GM10248 (cell line): Measurements from ENCODE around the gene GRIK3.

Experiments
- CTCF ChIA-PET: fragments of 300-600 bp; sonication (Branson Sonifier 250); formaldehyde crosslinking; extraction: SDS; loops from one replicate; lab custom pipeline; 2021; ENCODE audit warnings: antibody characterized with exemption; lab: Yijun Ruan, JAX
- POLR2A ChIA-PET: fragments of 350-650 bp; sonication (Branson Sonifier 250); formaldehyde crosslinking; extraction: SDS; loops from one replicate; lab custom pipeline; 2020; ENCODE audit warnings: antibody characterized with exemption; lab: Yijun Ruan, JAX
- DNase-seq: peaks from one replicate; pipeline ENCODE4 v3.0.0; 2012; ENCODE audit errors: extremely low spot score
- CTCF ChIP-seq: IDR thresholded peaks from 2 replicates; pipeline ENCODE4 v1.5.1; 2012; ENCODE audit warnings: mild to moderate bottlenecking, low read depth; ENCODE audit errors: extremely low read depth, missing control alignments, control extremely low read depth

The GRIK3 gene

GRCh38 chr1:37012226-37012625 is 22.1 kb downstream of the GRIK3 start:
- no peak for DNase-seq
- TF ChIP-seq CTCF, result no peak
- ChIA-PET POLR2A (no interaction called here), CTCF (no interaction called here)

- ChIA-PET CTCF (no interaction called here), POLR2A (no interaction called here)
- no peak for DNase-seq
- no peak for TF ChIP-seq CTCF
Observed at GRCh38 chr1:37010011-37010410, 24.3 kb downstream of the GRIK3 start.

- DNase-seq, result no peak
- no peak for TF ChIP-seq CTCF
- ChIA-PET POLR2A (no interaction called here), CTCF (interaction anchor here (1.1 kb wide), 1 partner anchor 16 kb away, joined by 3 read pairs; no protein-coding TSS in a partner anchor)
Observed at GRCh38 chr1:37009521-37009920, 24.8 kb downstream of the GRIK3 start.

- ChIA-PET CTCF (no interaction called here), POLR2A (no interaction called here)
- TF ChIP-seq CTCF, result no peak
- no peak for DNase-seq
Observed at GRCh38 chr1:37006132-37006868, 28.0 kb downstream of the GRIK3 start.

- no peak for DNase-seq
- POLR2A ChIA-PET, result no interaction called here
- TF ChIP-seq CTCF, result no peak
- CTCF ChIA-PET, result interaction anchor here (0.7 kb wide), 1 partner anchor 15 kb away, joined by 3 read pairs; no protein-coding TSS in a partner anchor
Observed at GRCh38 chr1:37002898-37003297, 31.4 kb downstream of the GRIK3 start.

- DNase-seq, result no peak
- ChIA-PET CTCF (no interaction called here), POLR2A (interaction anchor here (0.6 kb wide), 1 partner anchor 284 kb away, joined by 4 read pairs; no protein-coding TSS in a partner anchor)
- TF ChIP-seq CTCF, result no peak
Observed at GRCh38 chr1:37001703-37002102, 32.6 kb downstream of the GRIK3 start.
